Subcutaneous preadipocyte (primary cell): ENCODE measurements around the gene RPL7A. TPM values are rescaled to one million over a fixed set of nuclear protein-coding genes. Genes with fewer than 3 reads are reported as not detected.

ENCODE experiments used
- small RNA-seq: library from RNA; depleted of rRNA; stranded (forward); fragments of <200 nt; gene quantifications from one replicate; pipeline ENCODE3, GENCODE V24; 2012
- total RNA-seq: library from RNA; depleted of rRNA; stranded (reverse); fragments of >200 nt; gene quantifications from 2 replicates; pipeline ENCODE4 v1.2.3, GENCODE V29; 2012

RPL7A gene
- 1,530 and 2,826 TPM in 2 replicates for total RNA-seq

DNA sequence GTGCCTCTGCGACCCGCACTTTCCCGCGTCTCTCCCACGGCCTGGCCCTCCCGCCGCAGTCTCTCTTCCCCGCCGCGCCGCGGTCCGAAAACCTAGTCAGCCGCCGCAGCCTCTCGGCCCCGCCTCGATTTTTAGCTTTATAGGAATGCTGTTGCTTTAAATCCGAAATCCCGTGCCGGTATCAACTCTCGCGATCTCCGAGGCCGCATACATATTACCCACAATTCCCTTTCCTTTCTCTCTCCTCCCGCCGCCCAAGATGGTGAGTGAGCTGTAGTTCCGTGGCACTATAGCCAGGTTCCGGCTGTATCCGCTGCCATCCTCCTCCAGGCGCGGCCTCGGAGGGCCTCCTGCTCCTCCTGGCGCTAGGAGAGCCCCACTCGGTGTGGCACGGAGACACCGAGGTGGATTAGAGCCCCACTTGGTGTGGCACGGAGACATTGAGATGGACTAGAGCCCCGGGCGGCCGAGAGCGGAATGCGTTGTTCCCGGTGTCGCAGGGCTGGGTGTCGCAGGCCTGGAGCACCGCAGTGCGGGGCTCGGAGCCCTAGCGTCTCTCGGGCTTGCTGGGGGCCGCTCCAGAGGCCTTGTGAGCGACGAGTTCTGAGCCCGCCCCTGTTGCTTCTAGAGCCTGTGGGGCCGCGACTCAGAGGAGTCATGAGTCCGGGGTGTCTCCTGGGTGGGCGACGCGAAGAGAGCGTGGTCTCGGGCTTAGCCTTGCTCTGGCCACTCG is at the start of gene RPL7A, which contains the start of gene MED22:
Gene RPL7A, plus strand, starts transcription at position 234 of the 733 bp plus-strand sequence. Its CDS starts 26 bp downstream, at position 260.
Gene MED22, minus strand, starts transcription at position 147 of the 733 bp plus-strand sequence. CDS start 1,469 bp downstream, outside the sequence.

GRCh38 chr9:133335924-133336811 is 11.8 kb upstream of the RPL7A start, which contains the start of gene SURF6:
TSS of gene SURF6 (minus strand) at chr9:133336188. CDS start at chr9:133336132, 56 bp downstream.

DNA sequence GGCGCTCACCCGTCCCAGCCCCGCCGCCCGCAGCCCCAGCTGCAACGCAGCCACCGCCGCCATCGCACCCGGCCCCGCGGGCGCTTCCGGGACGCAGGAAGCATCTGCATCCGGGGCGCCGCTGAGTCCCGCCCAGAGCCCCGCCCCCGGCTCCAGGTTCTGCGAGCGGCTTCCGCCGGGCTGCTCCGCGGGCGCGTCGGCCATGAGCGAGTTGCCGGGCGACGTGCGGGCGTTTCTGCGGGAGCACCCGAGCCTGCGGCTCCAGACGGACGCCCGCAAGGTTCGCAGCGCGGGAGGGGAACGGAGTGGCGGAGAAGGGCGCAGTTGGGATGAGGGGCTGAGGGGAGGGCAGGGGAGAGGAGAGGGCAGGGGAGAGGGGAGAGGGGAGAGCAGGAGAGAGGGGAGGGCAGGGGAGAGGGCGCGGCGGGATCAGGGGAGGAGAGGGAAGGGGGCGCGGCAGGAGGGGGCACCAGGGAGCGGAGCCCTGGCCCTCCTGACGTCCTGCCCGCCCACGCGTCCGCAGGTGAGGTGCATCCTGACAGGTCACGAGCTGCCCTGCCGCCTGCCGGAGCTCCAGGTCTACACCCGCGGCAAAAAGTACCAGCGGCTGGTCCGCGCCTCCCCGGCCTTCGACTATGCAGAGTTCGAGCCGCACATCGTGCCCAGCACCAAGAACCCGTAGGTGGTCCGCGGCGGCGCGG is 8.5 kb downstream of the RPL7A start, which contains the start of the genes SURF1 and SURF2:
Gene SURF1, minus strand, starts transcription at position 97 of the 701 bp plus-strand sequence. Its CDS starts 34 bp downstream, at position 63.
Gene SURF2, plus strand, starts transcription at position 160 of the 701 bp plus-strand sequence. Its CDS starts 43 bp downstream, at position 203.

DNA sequence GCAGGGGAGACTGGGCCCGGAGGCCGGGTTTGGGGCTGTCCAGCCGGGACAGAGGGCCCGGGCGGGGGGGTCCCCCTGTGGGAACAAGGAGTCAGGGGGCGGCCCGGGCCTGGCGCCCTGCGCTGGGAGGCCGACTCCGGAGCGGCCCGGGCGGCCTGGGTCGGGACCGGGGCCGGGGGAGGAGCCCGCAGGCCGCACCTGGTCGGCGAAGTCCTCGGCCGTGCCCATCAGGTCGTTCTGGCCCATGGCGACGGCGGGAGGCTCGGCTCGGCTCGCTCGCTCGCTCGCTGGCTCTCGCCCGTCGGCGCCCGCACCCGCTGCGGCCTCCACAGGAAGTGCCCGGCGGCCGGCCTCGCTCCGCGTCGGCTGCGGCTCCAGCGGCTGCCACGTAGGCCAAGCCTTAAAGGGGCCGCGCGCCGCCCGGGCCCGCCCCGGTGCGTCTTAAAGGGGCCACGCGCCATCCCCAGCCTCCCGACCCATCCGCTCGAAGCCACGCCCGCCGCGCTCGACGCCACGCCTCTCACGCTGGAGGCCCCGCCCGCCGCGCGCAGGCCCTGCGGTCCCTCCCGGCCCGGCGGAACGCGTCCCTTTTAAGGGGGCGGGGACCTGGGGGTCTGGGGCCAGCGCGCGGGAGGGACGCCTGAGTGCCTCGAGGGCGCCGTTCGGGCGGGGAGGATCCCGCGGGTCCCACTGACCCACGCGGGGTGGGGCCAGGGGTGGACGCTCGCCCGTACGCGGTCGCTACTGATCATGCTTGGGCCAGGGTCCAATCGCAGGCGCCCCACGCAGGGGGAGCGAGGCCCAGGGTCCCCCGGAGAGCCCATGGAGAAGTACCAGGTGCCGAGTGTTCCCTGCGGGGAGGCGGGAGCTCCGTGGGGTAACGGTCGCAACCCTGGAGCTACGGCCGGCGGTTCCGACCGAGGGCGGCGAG is 28.0 kb downstream of the RPL7A start, which contains the start of the genes STKLD1 and SURF4:
Gene STKLD1, plus strand, starts transcription at position 643 of the 931 bp plus-strand sequence. Its CDS starts 108 bp downstream, at position 751.
Gene SURF4, minus strand, starts transcription at position 337 of the 931 bp plus-strand sequence. Its CDS starts 91 bp downstream, at position 246.

Small RNA genes lying within 50 kb of the gene (small RNA-seq; reads per million reads assigned to genes)
- gene RF00019 (not detected), gene SNORD24 (not detected), gene SNORD36A (not detected), gene SNORD36B (not detected), gene SNORD36C (not detected)

Other genes starting within 250 kb of the RPL7A start
- gene RALGDS, start 227.0 kb upstream of the RPL7A start, total RNA-seq, result 19.9 and 21.7 TPM in 2 replicates
- gene GBGT1, start 184.3 kb upstream of the RPL7A start, total RNA-seq, result 1.8 TPM in 2 replicates
- not detected in 2 replicates for gene OBP2B, start 139.0 kb upstream of the RPL7A start, total RNA-seq
- gene ABO, start 73.0 kb upstream of the RPL7A start, total RNA-seq, result not detected in 2 replicates
- gene SURF6, start 12.0 kb upstream of the RPL7A start, total RNA-seq, result 6.6 and 8.8 TPM in 2 replicates
- 13.6 and 16.8 TPM in 2 replicates for gene MED22, start 87 bp upstream of the RPL7A start, total RNA-seq
- 16.8 and 22.8 TPM in 2 replicates for gene SURF1, start 8.3 kb downstream of the RPL7A start, total RNA-seq
- 13.6 and 16.0 TPM in 2 replicates for gene SURF2, start 8.3 kb downstream of the RPL7A start, total RNA-seq
- gene SURF4, start 27.8 kb downstream of the RPL7A start, total RNA-seq, result 331 and 383 TPM in 2 replicates
- under 0.01 and 1.4 TPM in 2 replicates for gene STKLD1, start 28.1 kb downstream of the RPL7A start, total RNA-seq
- gene REXO4, start 69.8 kb downstream of the RPL7A start, total RNA-seq, result 12.9 and 14.5 TPM in 2 replicates
- 0.73 and 1.2 TPM in 2 replicates for gene ADAMTS13, start 74.1 kb downstream of the RPL7A start, total RNA-seq
- 1.1 and 1.2 TPM in 2 replicates for gene CACFD1, start 111.8 kb downstream of the RPL7A start, total RNA-seq
- gene SLC2A6, start 130.9 kb downstream of the RPL7A start, total RNA-seq, result 22.4 and 30.9 TPM in 2 replicates
- not detected in 2 replicates for gene MYMK, start 176.7 kb downstream of the RPL7A start, total RNA-seq
- not detected in 2 replicates for gene ADAMTSL2, start 186.5 kb downstream of the RPL7A start, total RNA-seq